ENCODE results near the gene PIP5KL1. TPM values are rescaled to one million over a fixed set of nuclear protein-coding genes. Genes with fewer than 3 reads are reported as not detected.

The PIP5KL1 gene
- total and polyA plus RNA-seq, 2 of the 8 experiments (the other 6 are each of a cell fraction or from before 2014, with no cell fraction given): 13.4 to 15.4 TPM

DNA sequence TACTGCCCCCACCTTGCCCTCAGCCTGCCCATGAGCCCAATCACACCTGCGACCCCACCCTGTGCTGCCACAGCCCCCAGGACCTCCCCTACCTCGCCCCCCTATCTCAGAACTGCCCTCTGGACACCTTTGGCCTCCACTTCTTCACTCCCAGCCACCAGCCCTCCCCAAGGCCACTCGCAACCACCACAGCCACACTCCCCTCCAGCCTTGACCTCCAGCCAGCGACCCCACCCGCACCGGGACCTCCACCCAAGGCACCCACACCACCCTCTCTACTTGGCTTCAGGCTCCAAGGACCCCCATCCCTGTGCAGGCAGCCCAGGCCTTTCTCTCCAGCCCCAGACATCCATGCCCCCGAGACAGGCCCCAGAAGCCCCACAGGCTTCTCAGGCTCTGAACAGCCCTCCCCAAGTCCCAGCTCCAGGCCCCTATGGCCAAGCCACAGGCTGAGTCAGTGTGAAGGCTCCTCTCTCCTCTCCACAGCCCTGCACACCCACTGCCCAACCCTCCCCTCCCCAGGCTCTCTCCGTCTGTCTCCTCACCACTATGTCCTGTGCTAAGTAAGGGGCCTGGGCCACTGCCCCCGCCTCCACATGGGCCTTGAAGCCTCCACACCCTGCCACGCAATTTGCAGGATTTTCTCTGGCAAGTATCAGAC is 55.1 kb downstream of the PIP5KL1 start:
- TF ChIP-seq CTBP2 (IDR thresholded peaks at IDR 0.05; ENCODE audit: borderline replicate concordance, insufficient read depth, insufficient read length, low read length) (no peak), ZNF274 (IDR thresholded peaks at IDR 0.05; ENCODE audit: borderline replicate concordance, extremely low read depth, low read length) (no peak)
- Histone ChIP-seq H3K23me2 (ENCODE audit: low read depth, low read length) (peaks cover 7% of the 10 kb centered on the region; the same call in 1 of the 2 replicates), H3K23ac (ENCODE audit: insufficient read length) (no peak overlapping the region), H3K4ac (replicated peaks; ENCODE audit: insufficient read length, low read depth, low read length) (no peak overlapping the region), H3K14ac (ENCODE audit: insufficient read length) (no peak overlapping the region), H4K91ac (replicated peaks; ENCODE audit: insufficient read length, low read length) (no peak overlapping the region), H3K79me2 (ENCODE audit: control insufficient read depth in 1 of 2, insufficient read depth in 2 of 2, low read length in 2 of 2) (no peaks in the 10 kb centered on the region), H3K4me1 (replicated peaks in 1 of 4; ENCODE audit: control insufficient read depth in 3 of 4, insufficient read depth in 4 of 4, low read length in 3 of 4) (peaks cover 0 to 10% (median 7%) of the 10 kb centered on the region in 4 experiments; a peak in 6 of 7 replicates), H3K9me3 (ENCODE audit: insufficient read depth in 2 of 2, low read depth in 1 of 2, low read length in 1 of 2) (no peaks in the 10 kb centered on the region), H3K27ac (ENCODE audit: low read depth, low read length) (no peak overlapping the region), H2BK5ac (ENCODE audit: low read depth, low read length) (no peak overlapping the region), H3K9ac (replicated peaks in 1 of 4; ENCODE audit: extremely low read depth in 1 of 4, low read depth in 3 of 4, low read length in 3 of 4) (no peak overlapping the region), H2AFZ (ENCODE audit: low read length) (no peak overlapping the region), H3K36me3 (ENCODE audit: control insufficient read depth in 2 of 4, insufficient read depth in 4 of 4, low read length in 3 of 4) (no peaks in the 10 kb centered on the region), H2BK15ac (ENCODE audit: low read length) (no peak overlapping the region), H2BK20ac (ENCODE audit: low read length) (no peak overlapping the region), H3K18ac (ENCODE audit: extremely low read depth, low read length) (no peak overlapping the region), H2BK12ac (ENCODE audit: low read depth, low read length) (no peak overlapping the region), H2BK120ac (replicated peaks; ENCODE audit: low read depth, low read length) (no peak overlapping the region), H3K56ac (replicated peaks; ENCODE audit: insufficient read length, low read depth, low read length) (no peak overlapping the region), H4K20me1 (replicated peaks in 1 of 2; ENCODE audit: control insufficient read depth in 1 of 2, insufficient read depth in 2 of 2, low read length in 2 of 2) (peaks cover 0 to 4% of the 10 kb centered on the region in 2 experiments), H4K8ac (ENCODE audit: extremely low read depth, insufficient read depth, low read length) (no peak overlapping the region; the same call in 1 of the 2 replicates), H3K4me3 (ENCODE audit: extremely low read depth in 1 of 4, insufficient read depth in 2 of 4, low read depth in 3 of 4, low read length in 4 of 4) (no peak overlapping the region), H3K79me1 (ENCODE audit: low read depth, low read length) (no peaks in the 10 kb centered on the region), H3K4me2 (ENCODE audit: insufficient read depth in 1 of 2, low read depth in 2 of 2, low read length in 2 of 2) (no peak overlapping the region), H3K27me3 (replicated peaks in 1 of 4; ENCODE audit: control insufficient read depth in 3 of 4, extremely low read depth in 1 of 4, insufficient read depth in 3 of 4, low read length in 3 of 4) (no peaks in the 10 kb centered on the region), H2AK5ac (ENCODE audit: low read depth, low read length) (no peak overlapping the region), H4K5ac (ENCODE audit: insufficient read length, low read depth, low read length) (no peak overlapping the region)
- no peak for DNase-seq (ENCODE audit: low read depth in 1 of 2, low spot score in 2 of 2)
- no peak for FAIRE-seq
- 93% methylated on average over 8 of the region's 10 CpGs; no CpG with 5 or more reads in 1 of the 2 experiments for WGBS, 2 experiments (ENCODE audit: extremely low coverage in 1 of 2, insufficient coverage in 1 of 2, insufficient read length in 1 of 2, insufficient replicate concordance in 2 of 2, low coverage in 1 of 2, low lambda C conversion rate in 2 of 2, missing lambda C conversion rate in 1 of 2)
- ChIA-PET CTCF (ENCODE audit: partially characterized antibody) (interaction anchor here (0.6 to 1.8 kb wide), 4 partner anchors 10 to 67 kb away, joined by 3 to 6 read pairs (median 4); no protein-coding TSS in a partner anchor), POLR2A (ENCODE audit: partially characterized antibody) (interaction anchor here (0.6 to 1.8 kb wide), 5 partner anchors 10 to 885 kb away, joined by 3 to 9 read pairs (median 3); no protein-coding TSS in a partner anchor)
